T-helper 1 cell (primary cell): ENCODE measurements around the gene RPS3A.
"Not testable (repeated sequence)": the region's sequence is repeated elsewhere in the genome, so short reads cannot be mapped to it uniquely, and the experiment has no call there.

Experiments
- DNase-seq, 5 donors: peaks; one replicate each; pipeline ENCODE4 v3.0.0-alpha.2; 2012 to 2020
- total RNA-seq, 4 donors: gene quantifications; one replicate each; lab custom pipeline; 2026; lab: John Stamatoyannopoulos, UW

RPS3A gene
- 1,235 to 1,677 (median 1,476) reads per million in 4 donors for total RNA-seq

DNA sequence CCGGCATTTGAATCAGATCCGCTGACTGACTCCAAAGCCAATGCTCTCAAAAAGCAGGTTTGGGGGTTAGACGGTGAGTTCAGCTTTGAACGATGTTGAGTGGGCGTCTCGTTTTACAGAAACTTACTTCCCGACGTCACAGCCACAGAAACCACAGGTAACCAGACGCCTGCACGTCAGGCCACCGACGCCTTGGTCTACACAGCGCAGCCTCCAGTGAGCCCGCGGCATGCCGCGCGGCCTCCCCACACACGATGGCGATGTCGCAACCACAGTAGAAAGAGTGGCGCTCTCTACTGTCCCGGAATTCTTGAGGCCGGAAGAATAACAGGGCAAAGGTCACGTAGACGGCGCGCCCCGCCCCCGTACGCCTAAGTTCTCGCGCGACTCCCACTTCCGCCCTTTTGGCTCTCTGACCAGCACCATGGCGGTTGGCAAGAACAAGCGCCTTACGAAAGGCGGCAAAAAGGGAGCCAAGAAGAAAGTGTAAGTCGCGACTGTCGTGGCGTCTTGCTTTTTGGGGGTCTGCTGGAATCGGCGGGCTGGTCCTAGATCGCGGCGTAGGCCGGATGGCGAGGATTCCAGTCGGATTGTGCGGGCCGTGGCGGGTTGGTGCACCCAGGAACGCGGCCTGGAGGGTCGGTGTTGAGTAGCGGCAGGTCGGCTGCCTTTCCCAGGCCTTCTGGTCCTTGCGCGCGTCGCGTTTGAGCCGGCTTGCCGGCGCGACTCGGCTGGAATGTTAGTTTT is at the start of gene RPS3A:
Gene RPS3A (plus strand): TSS at position 400 of the 747 bp plus-strand sequence. CDS start 25 bp downstream, at position 425.
- peak; percentile 91 to 99 (median 95) for DNase-seq

DNA sequence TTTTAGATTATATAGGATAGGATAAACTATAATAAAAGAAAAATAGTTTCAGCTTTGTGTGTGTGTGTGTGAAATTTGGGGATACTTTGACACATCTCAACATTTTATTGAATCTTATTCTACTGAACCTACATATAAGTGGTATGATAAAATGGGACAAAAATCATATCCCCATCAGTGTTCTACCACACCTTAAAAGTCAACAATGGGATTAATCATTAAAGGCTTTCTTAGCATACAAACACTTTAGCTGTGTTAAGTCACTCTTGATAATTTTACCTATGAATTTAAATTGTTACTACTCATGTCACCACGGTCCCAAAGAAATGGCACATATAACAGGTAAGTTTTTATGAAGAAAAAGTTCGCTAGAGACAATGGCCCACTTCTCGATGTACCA is 46.6 kb upstream of the RPS3A start:
- no peak for DNase-seq

DNA sequence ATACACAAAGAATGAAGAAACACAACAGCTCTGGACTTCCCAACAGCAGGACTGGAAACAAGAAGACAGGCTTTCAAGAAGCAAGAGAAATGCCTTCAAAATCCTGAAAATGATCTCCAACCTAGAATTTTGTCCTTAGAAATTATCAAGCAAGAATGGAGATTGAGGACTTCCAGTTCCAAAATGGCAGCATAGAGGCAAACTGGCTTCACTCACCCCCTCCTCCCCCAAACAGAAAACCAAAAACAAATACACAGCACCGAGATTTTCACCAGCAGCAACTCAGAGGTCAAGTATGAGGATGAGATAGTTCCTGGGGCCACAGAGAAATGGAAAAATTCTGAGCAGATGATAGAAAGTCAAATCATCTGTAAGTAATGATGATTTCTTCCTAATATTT is 43.9 kb upstream of the RPS3A start:
- DNase-seq, result no peak

DNA sequence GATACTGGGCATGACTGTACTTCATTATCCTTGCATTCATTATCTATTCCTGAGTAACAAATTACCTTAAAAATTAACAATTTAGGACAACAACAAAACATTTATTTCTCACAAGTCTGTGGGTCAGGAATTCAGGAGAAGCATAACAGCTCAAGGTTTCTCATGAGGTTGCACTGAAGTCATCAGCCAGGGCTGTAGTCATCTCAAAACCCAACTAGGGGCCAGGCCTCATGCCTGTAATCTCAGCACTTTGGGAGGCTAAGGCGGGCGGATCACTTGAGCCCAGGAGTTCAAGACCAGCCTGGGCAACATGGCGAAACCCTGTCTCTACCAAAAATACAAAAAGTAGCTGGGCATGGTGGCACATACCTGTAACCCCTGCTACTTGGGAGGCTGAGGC is 36.3 kb upstream of the RPS3A start:
- DNase-seq, result not testable (repeated sequence)

DNA sequence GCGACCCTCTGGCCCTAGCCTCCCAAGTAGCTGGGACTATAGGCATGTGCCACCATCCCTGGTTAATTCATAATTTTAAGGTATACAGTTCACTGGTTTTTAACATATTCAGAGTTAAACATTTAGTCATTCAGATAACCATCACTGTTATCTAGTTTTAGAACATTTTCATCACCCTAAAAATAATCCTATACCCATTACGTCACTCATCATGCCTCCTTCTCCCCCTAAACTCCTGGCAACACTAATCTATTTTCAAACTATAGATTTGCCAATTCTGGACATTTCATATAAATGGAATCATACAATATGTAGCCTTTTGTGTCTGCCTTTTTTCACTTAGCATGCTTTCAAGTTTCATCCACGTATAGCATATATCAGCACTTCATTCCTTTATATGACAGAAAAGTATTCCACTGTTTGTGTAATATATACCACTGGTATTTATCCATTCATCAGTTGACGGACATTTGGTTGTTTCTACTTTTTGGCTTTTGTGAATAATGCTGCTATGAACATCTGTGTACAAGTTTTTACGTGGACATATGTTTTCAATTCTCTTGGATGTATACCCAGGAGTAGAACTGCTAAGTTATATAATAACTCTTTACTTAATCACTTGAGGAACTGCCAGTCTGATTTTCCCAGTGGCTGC is 32.0 kb upstream of the RPS3A start:
- DNase-seq, result no peak

DNA sequence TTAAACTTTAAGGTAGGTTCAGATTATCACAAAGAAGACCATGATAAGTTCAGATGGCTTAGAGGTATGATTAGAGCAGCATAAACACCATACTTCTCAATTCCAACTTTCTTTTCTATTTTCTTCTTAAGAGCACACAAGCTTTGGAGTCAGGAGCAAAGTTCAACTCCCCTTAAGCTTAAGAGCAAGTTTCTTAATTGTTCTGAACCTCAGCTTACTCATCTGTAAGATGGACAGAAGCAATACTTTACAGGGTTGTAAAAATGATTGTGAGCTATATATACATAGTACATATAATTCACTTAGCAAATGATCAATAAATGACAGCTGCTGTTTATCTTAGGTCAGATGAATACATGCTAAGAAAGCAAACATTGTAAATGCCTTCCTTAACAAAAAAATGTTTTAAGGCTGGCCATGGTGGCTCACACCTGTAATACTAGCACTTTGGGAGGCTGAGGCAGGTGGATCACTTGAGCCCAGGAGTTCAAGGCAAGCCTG is 25.0 kb upstream of the RPS3A start:
- no peak for DNase-seq

DNA sequence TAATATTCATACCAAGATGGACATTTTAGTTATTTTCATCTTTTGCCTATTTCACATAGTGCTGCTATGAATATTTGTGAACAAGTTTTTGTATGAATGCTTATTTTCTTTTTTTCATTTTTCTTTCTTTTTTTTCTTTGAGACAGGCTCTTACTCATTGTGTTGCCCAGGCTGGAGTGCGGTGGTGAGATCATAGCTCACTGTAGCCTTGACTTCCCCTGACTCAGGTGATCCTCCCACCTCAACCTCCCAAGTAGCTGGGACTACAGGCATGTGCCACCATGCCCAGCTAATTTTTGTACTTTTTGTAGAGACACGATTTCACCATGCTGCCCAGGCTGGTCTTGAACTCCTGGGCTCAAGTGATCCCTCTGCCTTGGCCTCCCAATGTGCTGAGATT is 21.4 kb upstream of the RPS3A start:
- DNase-seq, result not testable (repeated sequence)

DNA sequence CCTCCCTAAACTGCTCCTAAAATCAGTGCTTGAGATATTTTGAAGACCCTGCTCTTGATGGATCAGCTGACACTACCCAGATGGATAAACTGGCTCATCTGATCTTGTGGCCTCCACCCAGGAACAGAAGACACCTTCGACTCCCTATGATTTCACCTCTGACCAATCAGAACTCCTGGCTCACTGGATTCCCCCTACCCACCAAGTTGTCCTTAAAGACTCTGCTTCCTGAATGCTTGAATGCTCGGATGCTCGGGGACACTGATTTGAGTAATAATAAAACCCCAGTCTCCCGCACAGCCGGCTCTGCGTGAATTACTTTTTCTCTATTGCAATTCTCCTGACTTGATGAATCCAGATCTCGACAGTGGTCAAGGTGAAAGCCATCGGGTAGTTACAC is 12.0 kb upstream of the RPS3A start:
- no peak for DNase-seq

DNA sequence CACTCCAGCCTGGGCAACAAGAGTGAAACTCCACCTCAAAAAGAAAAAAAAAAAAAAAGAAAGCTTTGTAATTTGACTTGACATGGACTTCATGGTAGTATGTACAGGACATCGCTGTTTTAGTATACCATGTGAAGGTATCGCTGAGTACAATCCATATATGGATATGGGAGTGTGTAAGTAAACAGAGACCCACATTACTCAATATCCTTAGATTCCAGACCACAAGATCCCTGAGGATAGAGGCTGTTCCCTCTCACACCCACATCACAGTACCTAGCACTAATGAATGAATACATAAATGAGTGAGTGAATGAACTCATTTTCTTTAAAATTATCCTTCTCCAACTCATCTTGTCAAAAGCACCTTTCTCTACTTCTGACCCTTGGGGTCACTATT is 8.4 kb upstream of the RPS3A start:
- no peak for DNase-seq

DNA sequence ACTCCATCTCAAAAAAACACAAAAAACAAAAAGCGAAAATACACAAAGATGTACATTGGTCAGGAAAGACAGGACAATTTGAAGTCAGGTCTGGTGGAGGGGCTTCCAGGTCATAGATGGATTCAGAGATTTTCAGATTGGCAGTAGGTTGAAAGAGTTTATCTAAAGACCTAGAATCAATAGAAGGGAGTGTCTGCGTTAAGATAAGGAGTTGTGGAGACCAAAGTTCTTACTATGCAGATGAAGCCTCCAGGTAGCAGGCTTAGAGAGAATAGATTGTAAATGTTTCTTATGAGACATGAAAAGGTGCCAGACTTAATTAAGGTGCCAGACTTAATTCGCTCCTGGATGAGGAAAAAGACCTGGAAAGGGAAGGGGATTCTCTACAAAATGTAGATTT is 6.9 kb upstream of the RPS3A start:
- DNase-seq, result no peak

DNA sequence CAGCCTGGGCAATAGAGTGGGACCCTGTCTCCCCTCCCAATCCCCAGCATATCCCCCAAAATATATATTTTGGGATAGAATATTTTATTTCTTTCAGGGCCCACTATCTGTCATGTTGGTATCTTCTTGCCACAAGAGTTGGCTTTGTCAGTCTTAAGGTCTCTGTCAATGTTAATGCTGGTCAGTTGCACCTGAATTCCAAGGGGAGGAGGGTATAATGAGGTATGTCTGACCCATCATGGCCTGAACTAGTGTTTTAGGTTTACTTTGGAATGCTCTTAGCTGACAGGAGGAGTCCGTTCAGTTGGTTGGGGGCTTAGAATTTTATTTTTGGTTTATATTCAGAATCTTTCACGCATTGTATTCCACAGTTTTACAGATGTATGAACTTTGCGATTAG is 6.2 kb upstream of the RPS3A start:
- no peak for DNase-seq

DNA sequence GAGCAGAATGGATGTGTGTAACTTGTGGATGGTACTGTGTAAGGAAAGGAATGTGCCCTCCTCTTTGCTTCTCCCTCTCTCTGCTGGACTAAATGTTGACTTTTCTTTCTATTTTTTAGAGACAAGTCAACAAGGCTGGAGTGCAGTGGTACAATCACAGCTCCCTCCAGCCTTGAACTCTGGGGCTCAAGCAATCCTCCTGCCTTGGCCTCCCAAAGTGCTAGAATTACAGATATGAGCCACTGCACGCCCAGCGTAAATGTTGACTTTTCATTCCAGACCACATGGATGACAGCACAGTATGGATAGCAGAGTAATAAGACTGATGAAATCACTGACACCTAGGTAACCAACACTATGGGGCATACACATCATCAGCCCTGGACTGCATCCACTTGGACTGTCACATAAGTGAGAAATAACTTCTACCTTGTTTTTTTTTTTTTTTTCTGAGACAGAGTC is 5.1 kb upstream of the RPS3A start:
- DNase-seq, result no peak

DNA sequence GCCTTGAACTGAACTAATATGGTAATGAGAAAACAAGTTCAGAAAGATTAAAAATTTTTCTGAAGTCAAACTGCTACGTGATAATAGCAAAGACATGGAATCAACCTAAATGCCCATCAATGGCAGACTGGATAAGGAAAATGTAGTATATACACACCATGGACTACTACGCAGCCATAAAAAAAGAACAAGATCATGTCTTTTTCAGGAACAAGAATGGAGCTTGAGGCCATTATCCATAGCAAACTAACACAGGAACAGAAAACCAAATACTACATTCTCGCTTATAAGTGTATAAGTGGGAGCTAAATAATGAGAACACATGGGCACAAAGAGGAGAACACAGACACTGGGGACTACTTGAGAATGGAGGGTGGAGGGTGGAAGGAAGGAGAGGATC is 4.3 kb upstream of the RPS3A start:
- no peak for DNase-seq

DNA sequence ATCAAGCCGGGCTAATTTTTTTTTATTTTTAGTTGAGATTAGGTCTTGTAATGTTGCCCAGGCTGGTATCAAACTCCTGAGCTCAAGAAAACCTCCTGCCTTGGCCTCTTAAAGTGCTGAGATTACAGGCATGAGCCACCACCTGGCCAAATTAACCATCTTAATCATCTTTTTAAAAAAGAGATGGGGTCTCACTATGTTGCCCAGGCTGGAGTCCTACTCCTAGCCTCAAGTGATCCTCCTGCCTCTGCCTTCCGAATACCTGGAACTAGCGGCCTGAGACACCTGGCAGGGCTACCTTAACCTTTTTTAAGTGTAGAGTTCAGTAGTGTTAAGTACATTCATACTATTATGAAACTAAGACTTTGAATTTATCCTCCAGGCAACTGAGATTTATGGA is 1.7 kb upstream of the RPS3A start:
- DNase-seq, result no peak

DNA sequence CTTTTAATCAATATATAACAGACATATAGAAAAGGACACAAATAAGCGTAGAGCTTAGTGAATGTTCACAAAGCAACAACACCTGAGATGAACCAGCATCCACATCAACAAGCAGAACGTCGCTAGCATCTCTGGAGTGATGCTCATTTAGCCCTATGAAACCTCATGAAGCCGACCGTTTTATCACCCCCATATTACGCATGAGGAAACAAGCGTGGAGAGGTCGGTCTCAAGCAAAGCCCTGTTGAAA is 524 bp upstream of the RPS3A start:
- DNase-seq, result no peak

DNA sequence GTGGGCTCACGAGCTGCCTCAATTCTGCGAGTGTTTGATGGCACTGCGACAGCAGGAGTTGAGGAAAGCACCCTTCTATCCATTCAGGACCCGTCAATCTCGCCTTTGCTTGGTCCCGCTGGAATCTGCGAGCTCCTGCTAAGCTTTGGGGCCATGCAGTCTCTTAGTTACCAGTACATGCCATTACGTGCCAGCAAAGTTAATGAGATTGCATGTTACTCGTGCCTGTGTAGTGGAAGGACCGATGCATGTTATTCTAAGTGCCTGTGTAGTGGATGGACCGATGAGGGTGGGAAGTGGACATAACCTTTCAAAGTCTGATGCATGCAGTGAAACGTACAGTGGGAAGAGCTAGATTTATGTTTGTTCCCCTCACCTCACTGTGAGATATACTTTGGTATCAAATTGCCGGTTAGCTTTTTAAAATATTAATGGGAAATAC is 569 bp downstream of the RPS3A start:
- DNase-seq, result no peak

DNA sequence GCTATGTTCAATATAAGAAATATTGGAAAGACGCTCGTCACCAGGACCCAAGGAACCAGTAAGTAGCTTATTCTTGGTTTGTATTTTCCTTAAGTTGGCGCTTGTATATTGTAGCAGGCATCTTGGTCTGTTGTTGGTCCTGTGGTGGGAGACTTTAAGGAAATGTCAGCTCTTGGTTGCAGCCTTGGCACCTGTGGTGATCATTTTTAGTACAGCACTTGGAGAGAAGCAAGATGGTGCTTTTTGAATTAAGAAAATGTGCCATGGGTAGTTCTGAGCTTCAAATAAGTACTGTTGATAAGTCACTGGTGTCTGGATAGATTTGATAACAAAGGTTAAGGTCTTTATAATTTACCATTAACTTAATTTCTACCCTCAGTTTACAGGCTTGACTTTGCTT is 1.1 kb downstream of the RPS3A start:
- DNase-seq, result no peak

DNA sequence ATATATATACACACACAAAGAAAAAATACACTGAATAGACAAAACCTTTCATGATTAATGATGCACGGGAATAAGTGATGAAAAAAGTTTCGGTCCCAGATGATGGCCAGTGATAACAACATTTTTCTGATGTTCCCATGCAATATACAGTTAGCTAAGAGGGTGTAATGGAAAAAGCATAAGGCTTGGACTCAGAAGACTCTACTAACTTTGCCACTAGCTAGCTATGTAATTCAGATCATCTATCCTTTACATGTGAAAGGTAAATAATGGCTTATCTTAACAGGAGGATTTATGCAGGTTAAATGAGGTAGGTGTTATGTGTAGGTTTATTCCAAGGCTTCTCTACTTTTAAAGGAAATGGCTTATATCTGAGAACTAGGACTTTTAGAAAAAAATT is 4.3 kb downstream of the RPS3A start:
- DNase-seq, result no peak

DNA sequence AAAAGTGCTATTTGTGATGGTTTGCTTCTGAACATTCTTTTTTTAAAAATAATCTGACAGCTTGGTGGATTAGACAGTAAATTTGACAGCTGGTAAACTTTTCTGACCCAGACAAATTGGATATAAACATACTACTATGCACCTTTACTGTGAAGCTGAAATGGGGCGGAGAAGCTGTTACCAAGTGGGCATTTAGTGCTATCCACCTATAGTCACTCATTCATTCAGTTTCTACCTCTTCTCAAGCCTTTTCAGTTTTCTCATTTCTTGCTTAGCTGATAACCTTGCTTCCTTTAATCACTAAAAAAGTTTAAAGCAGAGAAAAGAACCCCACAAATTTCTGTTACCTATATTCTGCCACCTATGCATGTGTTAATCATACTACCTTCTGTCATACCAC is 5.2 kb downstream of the RPS3A start:
- no peak for DNase-seq

DNA sequence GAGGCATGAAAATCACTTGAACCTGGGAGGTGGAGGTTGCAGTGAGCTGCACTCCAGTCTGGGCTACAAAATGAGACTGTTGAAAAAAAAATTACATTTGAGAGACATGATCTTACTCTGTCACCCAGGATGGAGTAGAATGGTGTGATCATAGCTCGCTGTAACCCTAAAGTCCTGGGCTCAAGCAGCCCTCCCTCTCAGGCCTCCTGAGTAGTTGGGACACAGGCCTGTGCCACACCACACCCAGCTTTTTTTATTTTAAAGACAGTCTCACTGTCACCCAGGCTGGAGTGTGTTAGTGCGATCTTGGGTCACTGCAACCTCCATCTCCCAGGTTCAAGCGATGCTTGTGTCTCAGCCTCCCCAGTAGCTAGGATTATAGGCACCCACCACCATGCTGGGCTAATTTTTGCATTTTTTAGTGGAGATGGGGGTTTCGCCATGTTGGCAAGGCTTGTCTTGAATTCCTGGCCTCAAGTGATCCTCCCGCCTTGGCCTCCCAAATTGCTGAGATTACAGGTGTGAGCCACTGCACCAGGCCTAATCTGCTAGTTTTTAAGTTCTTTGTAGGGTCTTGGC is 6.1 kb downstream of the RPS3A start:
- DNase-seq, result no peak

DNA sequence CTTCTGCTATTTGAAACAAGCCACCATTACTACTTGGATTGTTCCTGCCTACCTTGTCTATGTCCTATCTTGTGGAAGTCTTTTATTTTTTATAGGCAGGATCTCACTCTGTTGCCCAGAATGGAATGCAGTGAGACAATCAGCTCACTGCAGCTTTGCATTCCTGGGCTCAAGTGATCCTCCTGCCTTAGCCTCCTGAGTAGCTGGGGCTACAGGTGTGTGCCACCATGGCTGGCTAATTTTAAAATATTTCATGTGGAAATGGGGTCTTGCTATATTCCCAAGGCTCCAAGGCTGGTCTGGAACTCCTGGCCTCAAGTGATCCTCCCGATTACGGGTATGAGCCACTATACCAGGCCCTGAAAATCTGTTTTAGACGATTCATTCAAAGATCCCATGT is 7.6 kb downstream of the RPS3A start:
- DNase-seq, result no peak

DNA sequence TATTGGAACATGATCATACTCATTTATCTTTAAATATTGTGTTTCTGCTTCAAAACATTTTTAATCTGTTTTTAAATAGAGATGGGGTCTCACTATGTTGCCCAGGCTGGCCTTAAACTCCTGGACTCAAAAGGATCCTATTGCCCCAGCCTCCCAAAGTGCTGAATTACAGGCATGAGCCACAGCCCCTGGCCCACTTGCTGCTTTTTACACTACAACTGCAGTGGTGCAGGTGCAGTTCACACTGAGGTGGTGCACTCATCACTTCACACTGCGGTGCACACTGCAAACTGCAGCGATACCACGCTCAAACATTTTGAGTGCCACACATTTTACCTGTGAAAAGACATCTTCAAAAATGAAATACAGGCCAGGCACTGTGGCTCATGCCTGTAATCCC is 10.8 kb downstream of the RPS3A start:
- no peak for DNase-seq

DNA sequence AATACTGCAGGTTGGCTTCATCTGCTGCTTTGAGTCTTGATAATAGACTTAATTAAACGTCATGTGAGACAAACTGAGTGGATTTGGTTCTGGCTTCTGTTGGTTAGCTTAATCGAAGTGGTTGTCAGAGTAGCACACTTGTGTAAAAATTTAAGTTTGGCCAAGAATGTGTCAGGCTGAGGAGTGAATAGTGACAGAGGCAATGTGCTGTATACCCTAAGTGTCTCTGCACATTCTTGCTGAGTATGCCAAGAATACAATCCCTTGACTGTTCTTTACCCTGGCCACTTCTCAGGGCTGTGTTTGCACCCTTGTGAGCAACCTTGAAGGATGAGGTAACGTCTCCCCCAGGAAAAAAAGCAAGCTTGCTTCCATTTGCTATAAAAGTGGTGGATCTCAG is 14.9 kb downstream of the RPS3A start:
- DNase-seq, result no peak

DNA sequence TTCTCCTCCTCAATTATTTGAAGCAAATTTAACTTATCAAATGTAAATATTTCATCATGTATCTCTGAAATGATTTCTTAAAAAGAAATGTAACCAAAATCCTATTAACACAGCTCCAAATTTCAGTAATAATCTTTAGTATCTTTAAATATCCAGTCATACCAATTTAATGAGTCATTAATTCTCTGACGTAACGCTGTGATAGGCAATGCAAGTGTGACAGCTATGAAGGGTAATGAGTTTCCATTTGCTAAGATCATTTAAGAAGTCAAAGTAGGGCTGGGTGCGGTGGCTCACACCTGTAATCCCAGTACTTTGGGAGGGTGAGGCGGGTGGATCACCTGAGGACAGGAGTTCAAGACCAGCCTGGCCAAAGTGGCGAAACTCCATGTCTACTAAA is 15.6 kb downstream of the RPS3A start:
- no peak for DNase-seq
